GM19240 (cell line): ENCODE results near the gene ATIC.
"Not testable (repeated sequence)": the region's sequence is repeated elsewhere in the genome, so short reads cannot be mapped to it uniquely, and the experiment has no call there.

Source experiments
- DNase-seq: peaks from one replicate; pipeline ENCODE4 v3.0.0; 2011; ENCODE audit warnings: low spot score; ENCODE audit not compliant: insufficient read length

The ATIC gene

GRCh38 chr2:215315301-215315700, 3.4 kb downstream of the ATIC start:
- no peak for DNase-seq

- DNase-seq, result no peak
Observed at GRCh38 chr2:215316336-215316735, 4.5 kb downstream of the ATIC start.

GRCh38 chr2:215319500-215319899, 7.6 kb downstream of the ATIC start:
- DNase-seq, result no peak

GRCh38 chr2:215320102-215320501, 8.2 kb downstream of the ATIC start:
- no peak for DNase-seq

- no peak for DNase-seq
Observed at GRCh38 chr2:215320679-215321078, 8.8 kb downstream of the ATIC start.

GRCh38 chr2:215324811-215325210, 13.0 kb downstream of the ATIC start:
- no peak for DNase-seq

- DNase-seq, result no peak
Observed at GRCh38 chr2:215328066-215328465, 16.2 kb downstream of the ATIC start.

- no peak for DNase-seq
Observed at GRCh38 chr2:215332872-215333595, 21.2 kb downstream of the ATIC start.

- no peak for DNase-seq
Observed at GRCh38 chr2:215338883-215339679, 27.2 kb downstream of the ATIC start.

- DNase-seq, result no peak
Observed at GRCh38 chr2:215347878-215348277, 36.0 kb downstream of the ATIC start.

GRCh38 chr2:215352602-215353001, 40.7 kb downstream of the ATIC start:
- no peak for DNase-seq

- DNase-seq, result no peak
Observed at GRCh38 chr2:215354771-215355695, 43.2 kb downstream of the ATIC start.

- no peak for DNase-seq
Observed at GRCh38 chr2:215355801-215356200, 43.9 kb downstream of the ATIC start.

- no peak for DNase-seq
Observed at GRCh38 chr2:215356334-215356947, 44.6 kb downstream of the ATIC start.

GRCh38 chr2:215356948-215357461, 45.1 kb downstream of the ATIC start:
- no peak for DNase-seq

- DNase-seq, result no peak
Observed at GRCh38 chr2:215357660-215358059, 45.8 kb downstream of the ATIC start.

- no peak for DNase-seq
Observed at GRCh38 chr2:215358312-215358845, 46.5 kb downstream of the ATIC start.

- no peak for DNase-seq
Observed at GRCh38 chr2:215358891-215359575, 47.2 kb downstream of the ATIC start.

GRCh38 chr2:215359576-215359922, 47.7 kb downstream of the ATIC start:
- no peak for DNase-seq

GRCh38 chr2:215360059-215360458, 48.2 kb downstream of the ATIC start:
- DNase-seq, result not testable (repeated sequence)
